ENCODE data around the gene MCF2L. TPM values are rescaled to one million over a fixed set of nuclear protein-coding genes. Genes with fewer than 3 reads are reported as not detected.

The MCF2L gene
- total RNA-seq, 2 experiments from 2014 or later, result 2.8 to 16.4 TPM

DNA sequence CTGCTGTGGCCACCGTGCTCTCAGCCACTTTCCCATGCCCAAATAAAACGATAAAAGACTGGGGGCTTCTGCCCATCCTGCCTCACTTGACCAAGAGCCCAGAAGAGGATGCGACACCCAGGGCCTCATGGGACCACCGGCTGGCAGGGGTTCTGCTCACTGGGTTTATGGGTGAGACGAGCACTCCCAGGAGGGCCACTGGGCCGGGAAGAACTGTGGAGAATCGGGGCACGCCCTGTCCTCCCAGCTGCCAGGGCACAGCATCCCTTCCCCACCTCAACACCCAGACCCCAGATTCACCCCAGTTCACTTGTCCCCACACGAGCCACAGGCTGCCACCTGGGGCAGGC lies 148.9 kb downstream of the MCF2L start:
- POLR2A ChIA-PET, result no interaction called here
- DNase-seq (ENCODE audit: low spot score), result no peak

GRCh38 chr13:113118261-113119021 lies 149.4 kb downstream of the MCF2L start:
- H3K79me2 ChIP-seq (ENCODE audit: insufficient read depth, low read depth, low read length), result no peaks in the 10 kb centered on the region
- H3K27ac ChIP-seq (ENCODE audit: low read depth, low read length, poor library complexity, severe bottlenecking), result no peak overlapping the region
- intact Hi-C loops (cut with micrococcal nuclease; ENCODE audit: unreplicated experiment), result no loop called here
- H3K9me2 ChIP-seq (ENCODE audit: insufficient read depth, low read length), result no peaks in the 10 kb centered on the region
- no peak for DNase-seq (ENCODE audit: low spot score)
- ChIA-PET CTCF (ENCODE audit: unreplicated experiment) (no interaction called here), POLR2A (no interaction called here)
- H3K36me3 ChIP-seq (ENCODE audit: insufficient read depth, low read length), result no peaks in the 10 kb centered on the region
- H4K20me1 ChIP-seq (ENCODE audit: insufficient read depth, low read length), result no peaks in the 10 kb centered on the region
- no TSS peak for BruUV-seq (replicated peaks)
- no peaks in the 10 kb centered on the region for H3K4me1 ChIP-seq (ENCODE audit: insufficient read depth, low read length, poor library complexity, severe bottlenecking)
- no peak overlapping the region for H3K4me2 ChIP-seq (ENCODE audit: low read length)
- TF ChIP-seq, protein P1, sequence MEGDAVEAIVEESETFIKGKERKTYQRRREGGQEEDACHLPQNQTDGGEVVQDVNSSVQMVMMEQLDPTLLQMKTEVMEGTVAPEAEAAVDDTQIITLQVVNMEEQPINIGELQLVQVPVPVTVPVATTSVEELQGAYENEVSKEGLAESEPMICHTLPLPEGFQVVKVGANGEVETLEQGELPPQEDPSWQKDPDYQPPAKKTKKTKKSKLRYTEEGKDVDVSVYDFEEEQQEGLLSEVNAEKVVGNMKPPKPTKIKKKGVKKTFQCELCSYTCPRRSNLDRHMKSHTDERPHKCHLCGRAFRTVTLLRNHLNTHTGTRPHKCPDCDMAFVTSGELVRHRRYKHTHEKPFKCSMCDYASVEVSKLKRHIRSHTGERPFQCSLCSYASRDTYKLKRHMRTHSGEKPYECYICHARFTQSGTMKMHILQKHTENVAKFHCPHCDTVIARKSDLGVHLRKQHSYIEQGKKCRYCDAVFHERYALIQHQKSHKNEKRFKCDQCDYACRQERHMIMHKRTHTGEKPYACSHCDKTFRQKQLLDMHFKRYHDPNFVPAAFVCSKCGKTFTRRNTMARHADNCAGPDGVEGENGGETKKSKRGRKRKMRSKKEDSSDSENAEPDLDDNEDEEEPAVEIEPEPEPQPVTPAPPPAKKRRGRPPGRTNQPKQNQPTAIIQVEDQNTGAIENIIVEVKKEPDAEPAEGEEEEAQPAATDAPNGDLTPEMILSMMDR (conservative IDR thresholded peaks at IDR 0.05; ENCODE audit: low read length), result no peak
- TF ChIP-seq EZH2phosphoT487 (IDR thresholded peaks at IDR 0.05; ENCODE audit: borderline replicate concordance, low read depth, low read length), result no peak
- no peak overlapping the region for H2AFZ ChIP-seq (ENCODE audit: low read length)
- H3K9me3 ChIP-seq (ENCODE audit: low read length), result no peaks in the 10 kb centered on the region
- H3K4me3 ChIP-seq (ENCODE audit: low read depth, low read length, poor library complexity, severe bottlenecking), result no peak overlapping the region

More for the DNA sequence above, 148.9 kb downstream of the MCF2L start:
- intact Hi-C loops (cut with micrococcal nuclease; ENCODE audit: unreplicated experiment), result no loop called here
- Histone ChIP-seq H3K36me3 (ENCODE audit: insufficient read depth, low read length) (no peaks in the 10 kb centered on the region), H3K9me3 (ENCODE audit: low read length) (no peaks in the 10 kb centered on the region), H3K9me2 (ENCODE audit: insufficient read depth, low read length) (no peaks in the 10 kb centered on the region), H2AFZ (ENCODE audit: low read length) (no peak overlapping the region), H3K4me3 (ENCODE audit: low read depth, low read length, poor library complexity, severe bottlenecking) (no peak overlapping the region), H3K4me2 (ENCODE audit: low read length) (no peak overlapping the region), H3K27ac (ENCODE audit: low read depth, low read length, poor library complexity, severe bottlenecking) (no peak overlapping the region), H4K20me1 (ENCODE audit: insufficient read depth, low read length) (no peaks in the 10 kb centered on the region), H3K4me1 (ENCODE audit: insufficient read depth, low read length, poor library complexity, severe bottlenecking) (no peaks in the 10 kb centered on the region), H3K79me2 (ENCODE audit: insufficient read depth, low read depth, low read length) (no peaks in the 10 kb centered on the region)
- CTCF ChIA-PET (ENCODE audit: unreplicated experiment), result no interaction called here
- BruUV-seq (replicated peaks), result no TSS peak
- TF ChIP-seq EZH2phosphoT487 (IDR thresholded peaks at IDR 0.05; ENCODE audit: borderline replicate concordance, low read depth, low read length), result no peak
- TF ChIP-seq, protein P1 (conservative IDR thresholded peaks at IDR 0.05; ENCODE audit: low read length), result no peak

- Histone ChIP-seq H3K4me1 (ENCODE audit: insufficient read depth, low read length, poor library complexity, severe bottlenecking) (no peaks in the 10 kb centered on the region), H3K4me2 (ENCODE audit: low read length) (no peak overlapping the region), H3K4me3 (ENCODE audit: low read depth, low read length, poor library complexity, severe bottlenecking) (no peak overlapping the region), H3K36me3 (ENCODE audit: insufficient read depth, low read length) (no peaks in the 10 kb centered on the region), H3K27ac (ENCODE audit: low read depth, low read length, poor library complexity, severe bottlenecking) (no peak overlapping the region), H3K9me3 (ENCODE audit: low read length) (no peaks in the 10 kb centered on the region), H3K9me2 (ENCODE audit: insufficient read depth, low read length) (no peaks in the 10 kb centered on the region), H3K79me2 (ENCODE audit: insufficient read depth, low read depth, low read length) (no peaks in the 10 kb centered on the region), H2AFZ (ENCODE audit: low read length) (no peak overlapping the region), H4K20me1 (ENCODE audit: insufficient read depth, low read length) (no peaks in the 10 kb centered on the region)
- POLR2A ChIA-PET, result no interaction called here
- TF ChIP-seq EZH2phosphoT487 (IDR thresholded peaks at IDR 0.05; ENCODE audit: borderline replicate concordance, low read depth, low read length), result no peak
- TF ChIP-seq, protein P1 (conservative IDR thresholded peaks at IDR 0.05; ENCODE audit: low read length), result no peak
- CTCF ChIA-PET (ENCODE audit: unreplicated experiment), result no interaction called here
- BruUV-seq (replicated peaks), result no TSS peak
- intact Hi-C loops (cut with micrococcal nuclease; ENCODE audit: unreplicated experiment), result no loop called here
- DNase-seq (ENCODE audit: low spot score), result no peak
Observed at GRCh38 chr13:113119166-113119821, 150.3 kb downstream of the MCF2L start.

Measured in OCI-LY7 (cell line).